ENCODE results near the gene GNMT. TPM values are rescaled to one million over a fixed set of nuclear protein-coding genes. Genes with fewer than 3 reads are reported as not detected.

Gene GNMT
- total and polyA plus RNA-seq, 8 donors = 0.79 to 2.3 (median 0.96) TPM

GRCh38 chr6:43005844-43006243 is 45.3 kb downstream of the GNMT start:
- H3K27ac ChIP-seq = no peak overlapping the region
- H3K36me3 ChIP-seq = peaks cover 0 to 57% of the 10 kb centered on the region in 2 donors
- no peak overlapping the region for H3K4me3 ChIP-seq
- no peaks in the 10 kb centered on the region for H3K9me3 ChIP-seq
- DNase-seq = peak in 1 of 4 donors; percentile 17
- H3K4me1 ChIP-seq = no peaks in the 10 kb centered on the region
- no peaks in the 10 kb centered on the region for H3K27me3 ChIP-seq
- intact Hi-C loops (cut with DNase I) = no loop called here
- no peak for TF ChIP-seq CTCF (IDR thresholded peaks at IDR 0.05)
- no peak for ATAC-seq

GRCh38 chr6:43006251-43006650 is 45.7 kb downstream of the GNMT start:
- Histone ChIP-seq H3K36me3 (peaks cover 0 to 61% of the 10 kb centered on the region in 2 donors), H3K27me3 (no peaks in the 10 kb centered on the region), H3K4me1 (no peaks in the 10 kb centered on the region), H3K9me3 (no peaks in the 10 kb centered on the region), H3K27ac (no peak overlapping the region), H3K4me3 (no peak overlapping the region)
- no peak for TF ChIP-seq CTCF (IDR thresholded peaks at IDR 0.05)
- intact Hi-C loops (cut with DNase I) = no loop called here
- DNase-seq = peak in 1 of 4 donors; percentile 45
- no peak for ATAC-seq

- ATAC-seq = no peak
Observed at GRCh38 chr6:43007126-43007525, 46.6 kb downstream of the GNMT start.

GRCh38 chr6:43009124-43009523 is 48.6 kb downstream of the GNMT start:
- no peak for TF ChIP-seq CTCF (IDR thresholded peaks at IDR 0.05)
- no peaks in the 10 kb centered on the region for H3K9me3 ChIP-seq
- DNase-seq (peak in 1 of 4 donors; percentile 20), ATAC-seq (no peak)
- H3K36me3 ChIP-seq = peaks cover 0 to 69% of the 10 kb centered on the region in 2 donors
- intact Hi-C loops (cut with DNase I) = no loop called here
- no peak overlapping the region for H3K4me3 ChIP-seq
- H3K27me3 ChIP-seq = no peaks in the 10 kb centered on the region
- H3K27ac ChIP-seq = no peak overlapping the region
- H3K4me1 ChIP-seq = peaks cover 7 to 18% of the 10 kb centered on the region in 2 donors

More at GRCh38 chr6:43007126-43007525, 46.6 kb downstream of the GNMT start:
- DNase-seq = peak in 1 of 4 donors; percentile 8
- Histone ChIP-seq H3K36me3 (peaks cover 0 to 70% of the 10 kb centered on the region in 2 donors), H3K27me3 (no peaks in the 10 kb centered on the region), H3K4me3 (no peak overlapping the region), H3K27ac (no peak overlapping the region), H3K4me1 (peaks cover 0 to 4% of the 10 kb centered on the region in 2 donors), H3K9me3 (no peaks in the 10 kb centered on the region)
- TF ChIP-seq CTCF (IDR thresholded peaks at IDR 0.05) = no peak
- intact Hi-C loops (cut with DNase I) = no loop called here

- DNase-seq = no peak
- H3K27ac ChIP-seq = no peak overlapping the region
- H3K27me3 ChIP-seq = no peaks in the 10 kb centered on the region
- no peak for TF ChIP-seq CTCF (IDR thresholded peaks at IDR 0.05)
- no peak for ATAC-seq
- intact Hi-C loops (cut with DNase I) = no loop called here
- H3K4me3 ChIP-seq = no peak overlapping the region
- H3K4me1 ChIP-seq = peaks cover 14 to 36% of the 10 kb centered on the region in 2 donors
- peaks cover 0 to 63% of the 10 kb centered on the region in 2 donors for H3K36me3 ChIP-seq
- H3K9me3 ChIP-seq = no peaks in the 10 kb centered on the region
Observed at GRCh38 chr6:43011207-43011606, 50.7 kb downstream of the GNMT start.
